AG09309 (cell line): Measurements from ENCODE around the gene DHX40.
"Not testable (repeated sequence)": the region's sequence is repeated elsewhere in the genome, so short reads cannot be mapped to it uniquely, and the experiment has no call there.

Experiments
- DNase-seq: peaks from one replicate; pipeline ENCODE4 v3.0.0-alpha.2; 2010; ENCODE audit warnings: low read depth
- H3K4me3 ChIP-seq: 2 replicates; pipeline ENCODE4 v1.5.1; 2011; ENCODE audit warnings: mild to moderate bottlenecking, low read depth, low read length, moderate library complexity; ENCODE audit not compliant: control insufficient read depth
- TF ChIP-seq, protein P1 (sequence below): IDR thresholded peaks from 2 replicates; pipeline ENCODE4 v1.5.1; 2011; ENCODE audit warnings: mild to moderate bottlenecking, low read depth, low read length, inconsistent platforms; ENCODE audit not compliant: insufficient read depth, control insufficient read depth; ENCODE audit errors: missing control alignments

Gene DHX40

DNA sequence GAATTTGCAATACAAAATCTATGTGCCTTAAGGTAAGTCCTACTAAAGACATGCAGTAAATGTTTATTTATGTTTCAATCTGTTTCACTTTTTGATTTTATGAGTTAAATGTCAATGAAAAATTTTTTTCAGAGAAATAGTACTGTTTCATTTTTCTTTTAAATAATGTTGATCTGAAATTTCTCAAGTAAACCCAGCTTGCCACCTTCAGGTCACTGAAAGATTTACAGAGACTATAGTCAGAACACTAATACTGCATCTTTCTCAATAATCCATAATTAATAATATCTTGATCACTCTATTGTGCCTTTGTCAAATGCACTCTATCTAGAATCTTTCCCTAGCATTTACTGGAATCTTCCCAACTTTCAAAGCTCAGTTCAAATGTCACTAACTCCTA, 6.5 kb upstream of the DHX40 start:
- TF ChIP-seq, protein P1, sequence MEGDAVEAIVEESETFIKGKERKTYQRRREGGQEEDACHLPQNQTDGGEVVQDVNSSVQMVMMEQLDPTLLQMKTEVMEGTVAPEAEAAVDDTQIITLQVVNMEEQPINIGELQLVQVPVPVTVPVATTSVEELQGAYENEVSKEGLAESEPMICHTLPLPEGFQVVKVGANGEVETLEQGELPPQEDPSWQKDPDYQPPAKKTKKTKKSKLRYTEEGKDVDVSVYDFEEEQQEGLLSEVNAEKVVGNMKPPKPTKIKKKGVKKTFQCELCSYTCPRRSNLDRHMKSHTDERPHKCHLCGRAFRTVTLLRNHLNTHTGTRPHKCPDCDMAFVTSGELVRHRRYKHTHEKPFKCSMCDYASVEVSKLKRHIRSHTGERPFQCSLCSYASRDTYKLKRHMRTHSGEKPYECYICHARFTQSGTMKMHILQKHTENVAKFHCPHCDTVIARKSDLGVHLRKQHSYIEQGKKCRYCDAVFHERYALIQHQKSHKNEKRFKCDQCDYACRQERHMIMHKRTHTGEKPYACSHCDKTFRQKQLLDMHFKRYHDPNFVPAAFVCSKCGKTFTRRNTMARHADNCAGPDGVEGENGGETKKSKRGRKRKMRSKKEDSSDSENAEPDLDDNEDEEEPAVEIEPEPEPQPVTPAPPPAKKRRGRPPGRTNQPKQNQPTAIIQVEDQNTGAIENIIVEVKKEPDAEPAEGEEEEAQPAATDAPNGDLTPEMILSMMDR = peak; percentile 23
- DNase-seq = no peak
- H3K4me3 ChIP-seq = no peak overlapping the region

DNA sequence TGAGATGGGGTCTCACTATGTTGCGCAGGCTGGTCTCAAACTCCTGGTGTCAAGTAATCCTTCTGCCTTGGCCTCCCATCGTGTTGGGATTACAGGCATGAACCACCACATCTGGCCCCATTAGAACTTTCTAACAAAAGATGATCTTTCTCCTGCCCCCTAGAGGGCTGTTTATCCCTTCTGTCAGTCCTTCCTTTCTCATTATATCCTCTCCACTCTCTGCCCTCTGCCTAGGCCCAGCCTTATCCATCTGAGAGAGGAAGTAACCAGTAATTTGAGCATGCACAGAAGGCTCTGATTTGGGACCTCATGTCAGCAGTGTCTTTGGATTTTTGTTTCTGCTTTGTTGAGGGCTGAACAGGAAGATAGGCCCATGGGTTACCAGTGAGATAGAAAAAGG, 4.4 kb upstream of the DHX40 start:
- TF ChIP-seq, protein P1 = peak; percentile 55
- no peak overlapping the region for H3K4me3 ChIP-seq
- DNase-seq = no peak

GRCh38 chr17:59565959-59566324, 532 bp downstream of the DHX40 start:
- peak overlapping the region; percentile 75 for H3K4me3 ChIP-seq
- peak; percentile 33 for DNase-seq
- TF ChIP-seq, protein P1 = no peak

DNA sequence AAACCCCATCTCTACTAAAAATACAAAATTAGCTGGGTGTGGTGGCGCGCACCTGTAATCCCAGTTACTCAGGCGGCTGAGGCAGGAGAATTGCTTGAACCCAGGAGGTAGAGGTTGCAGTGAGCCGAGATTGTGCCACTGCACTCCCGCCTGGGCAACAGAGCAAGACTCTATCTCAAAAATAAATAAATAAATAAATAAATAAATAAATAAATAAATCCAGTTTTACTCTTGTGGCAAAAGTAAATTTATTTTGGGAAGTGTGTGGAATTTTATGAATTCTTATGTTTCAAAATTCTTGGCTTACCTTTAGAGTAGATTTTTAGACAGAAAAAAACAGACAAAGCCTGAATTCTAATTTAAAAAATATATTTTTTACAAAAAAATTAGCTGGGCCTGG, 3.7 kb downstream of the DHX40 start:
- not testable (repeated sequence) for H3K4me3 ChIP-seq, DNase-seq

GRCh38 chr17:59572301-59572924, 7.0 kb downstream of the DHX40 start:
- H3K4me3 ChIP-seq = no peak overlapping the region
- TF ChIP-seq, protein P1 = no peak
- DNase-seq = peak; percentile 59

DNA sequence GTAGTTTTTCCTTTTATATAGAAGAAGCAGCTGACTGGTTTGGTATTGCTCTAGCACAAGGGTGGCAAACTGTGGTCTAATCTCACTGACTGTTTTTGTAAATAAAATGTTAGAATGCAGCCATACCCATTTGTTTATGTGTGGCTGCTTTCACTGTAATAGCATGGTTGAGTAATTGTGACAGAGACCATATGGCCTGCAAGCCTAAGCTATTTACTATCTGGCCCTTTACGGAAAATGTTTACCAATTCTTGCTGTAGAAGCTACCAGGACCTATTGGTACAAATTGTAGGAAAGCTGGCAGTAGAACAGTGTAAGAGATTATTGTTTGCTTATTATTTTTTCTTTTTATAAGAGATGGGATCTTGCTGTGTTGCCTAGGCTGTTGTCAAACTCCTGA, 18.8 kb downstream of the DHX40 start:
- not testable (repeated sequence) for DNase-seq, H3K4me3 ChIP-seq

GRCh38 chr17:59600169-59600568, 34.8 kb downstream of the DHX40 start:
- DNase-seq = no peak
- H3K4me3 ChIP-seq = no peak overlapping the region
- TF ChIP-seq, protein P1 = no peak

DNA sequence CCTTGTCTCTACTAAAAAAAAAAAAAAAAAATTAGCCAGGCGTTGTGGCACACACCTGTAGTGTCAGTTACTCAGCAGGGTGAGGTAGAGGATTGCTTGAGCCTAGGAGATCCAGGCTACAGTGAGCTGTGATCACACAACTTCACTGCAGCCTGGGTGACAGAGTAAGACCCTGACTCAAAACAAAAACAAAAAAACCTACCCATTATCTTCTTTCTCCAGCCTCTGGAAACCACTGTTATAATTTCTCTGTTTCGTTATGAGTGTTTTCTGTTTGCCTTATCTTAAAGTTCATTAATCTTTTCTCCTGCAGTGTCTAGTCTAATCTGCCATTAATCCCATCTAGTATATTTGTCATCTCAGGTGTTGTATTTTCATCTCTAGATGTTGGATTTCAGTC, 35.7 kb downstream of the DHX40 start:
- no peak for DNase-seq
- TF ChIP-seq, protein P1 = no peak
- no peak overlapping the region for H3K4me3 ChIP-seq
